Esophagus squamous epithelium (tissue), 4 donors: ENCODE data around the gene ANGPTL1.

Experiments used
- POLR2A ChIP-seq, 4 donors: fragments of 450-650 bp; IDR thresholded peaks; one replicate each; pipeline ENCODE4 v1.6.1; 2017; ENCODE audit warnings: antibody characterized with exemption in 4 of 4, mild to moderate bottlenecking in 4 of 4, moderate library complexity in 3 of 4
- TF ChIP-seq, protein P1 (sequence below), 6 experiments: fragments of 450-650 bp in 4 of 6; fragments of 200-600 bp in 2 of 6; sonication (generic) in 2 of 6; IDR thresholded peaks; one replicate each; pipeline ENCODE4 v1.5.1; 2016 to 2019; ENCODE audit warnings: antibody characterized with exemption in 6 of 6, mild to moderate bottlenecking in 4 of 6, moderate library complexity in 4 of 6

GRCh38 chr1:178802873-178803272 lies 68.0 kb downstream of the ANGPTL1 start:
- TF ChIP-seq, protein P1, sequence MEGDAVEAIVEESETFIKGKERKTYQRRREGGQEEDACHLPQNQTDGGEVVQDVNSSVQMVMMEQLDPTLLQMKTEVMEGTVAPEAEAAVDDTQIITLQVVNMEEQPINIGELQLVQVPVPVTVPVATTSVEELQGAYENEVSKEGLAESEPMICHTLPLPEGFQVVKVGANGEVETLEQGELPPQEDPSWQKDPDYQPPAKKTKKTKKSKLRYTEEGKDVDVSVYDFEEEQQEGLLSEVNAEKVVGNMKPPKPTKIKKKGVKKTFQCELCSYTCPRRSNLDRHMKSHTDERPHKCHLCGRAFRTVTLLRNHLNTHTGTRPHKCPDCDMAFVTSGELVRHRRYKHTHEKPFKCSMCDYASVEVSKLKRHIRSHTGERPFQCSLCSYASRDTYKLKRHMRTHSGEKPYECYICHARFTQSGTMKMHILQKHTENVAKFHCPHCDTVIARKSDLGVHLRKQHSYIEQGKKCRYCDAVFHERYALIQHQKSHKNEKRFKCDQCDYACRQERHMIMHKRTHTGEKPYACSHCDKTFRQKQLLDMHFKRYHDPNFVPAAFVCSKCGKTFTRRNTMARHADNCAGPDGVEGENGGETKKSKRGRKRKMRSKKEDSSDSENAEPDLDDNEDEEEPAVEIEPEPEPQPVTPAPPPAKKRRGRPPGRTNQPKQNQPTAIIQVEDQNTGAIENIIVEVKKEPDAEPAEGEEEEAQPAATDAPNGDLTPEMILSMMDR (IDR thresholded peaks at IDR 0.05): no peak
- TF ChIP-seq POLR2A (IDR thresholded peaks at IDR 0.05): no peak
